ENCODE data around the gene FGR.

GRCh38 chr1:27593678-27594563, 41.1 kb downstream of the FGR start:
- TF ChIP-seq CTCF (optimal IDR thresholded peaks at IDR 0.05 in 1 of 3, IDR thresholded peaks at IDR 0.05 in 1 of 3, conservative IDR thresholded peaks at IDR 0.05 in 1 of 3; ENCODE audit: extremely low read depth in 1 of 3, insufficient read depth in 2 of 3, low read length in 3 of 3), result no peak
- no peak for TF ChIP-seq EZH2 (IDR thresholded peaks at IDR 0.05; ENCODE audit: low read length)

Measured in keratinocyte (primary cell).